NCI-H82 treated with DMSO at 0.1 percent for 48 hours (cell line): ENCODE measurements around the gene IL10RA.

Experiments used
- DNase-seq: peaks from one replicate; lab custom pipeline; 2025; ENCODE audit not compliant: unreplicated experiment; lab: John Stamatoyannopoulos, UW

The IL10RA gene

GRCh38 chr11:117989351-117990102 lies 3.3 kb downstream of the IL10RA start:
- DNase-seq, result no peak

- DNase-seq, result no peak
Observed at GRCh38 chr11:117992136-117992535, 5.9 kb downstream of the IL10RA start.

- no peak for DNase-seq
Observed at GRCh38 chr11:117992620-117993019, 6.4 kb downstream of the IL10RA start.

GRCh38 chr11:117993988-117994745 lies 8.0 kb downstream of the IL10RA start:
- no peak for DNase-seq

- DNase-seq, result no peak
Observed at GRCh38 chr11:117995472-117995871, 9.3 kb downstream of the IL10RA start.

GRCh38 chr11:117996058-117996457 lies 9.9 kb downstream of the IL10RA start:
- no peak for DNase-seq

- no peak for DNase-seq
Observed at GRCh38 chr11:117997406-117997805, 11.2 kb downstream of the IL10RA start.

- no peak for DNase-seq
Observed at GRCh38 chr11:117997823-117998579, 11.8 kb downstream of the IL10RA start.

GRCh38 chr11:117998664-117999353 lies 12.6 kb downstream of the IL10RA start:
- DNase-seq, result no peak

GRCh38 chr11:117999354-117999993 lies 13.3 kb downstream of the IL10RA start:
- DNase-seq, result no peak

GRCh38 chr11:118000067-118000849 lies 14.1 kb downstream of the IL10RA start:
- DNase-seq, result no peak

GRCh38 chr11:118000850-118001228 lies 14.6 kb downstream of the IL10RA start:
- DNase-seq, result no peak

- DNase-seq, result no peak
Observed at GRCh38 chr11:118001494-118001971, 15.3 kb downstream of the IL10RA start.

GRCh38 chr11:118002010-118002540 lies 15.9 kb downstream of the IL10RA start:
- DNase-seq, result no peak

GRCh38 chr11:118002541-118003423 lies 16.6 kb downstream of the IL10RA start:
- DNase-seq, result no peak

- DNase-seq, result no peak
Observed at GRCh38 chr11:118003456-118003855, 17.3 kb downstream of the IL10RA start.

GRCh38 chr11:118004543-118005223 lies 18.5 kb downstream of the IL10RA start:
- DNase-seq, result no peak
